HepG2 (cell line): Measurements from ENCODE around the gene FOXS1. TPM values are rescaled to one million over a fixed set of nuclear protein-coding genes. Genes with fewer than 3 reads are reported as not detected.

Experiments
- AGO1 ChIP-seq: fragments of 200-400 bp; formaldehyde crosslinking; IDR thresholded peaks from 2 replicates; pipeline ENCODE4 v1.6.1; 2017; ENCODE audit warnings: mild to moderate bottlenecking, low read depth, low read length, moderate library complexity; ENCODE audit not compliant: poor library complexity, severe bottlenecking
- AHR ChIP-seq: IDR thresholded peaks from 2 replicates; pipeline ENCODE4 v1.6.1; 2018; ENCODE audit warnings: missing genetic modification reagents, missing compliant biosample characterization
- CBX5 ChIP-seq: sonication (generic); formaldehyde crosslinking; IDR thresholded peaks from 2 replicates; pipeline ENCODE4 v1.4.0; 2020; ENCODE audit warnings: missing genetic modification reagents, borderline replicate concordance
- CREM ChIP-seq, 2 experiments: sonication (generic) in 1 of 2; formaldehyde crosslinking in 1 of 2; IDR thresholded peaks; 2 replicates each; pipeline versions ENCODE4 v1.4.0 to v1.6.1; 2016 to 2020; ENCODE audit warnings: antibody characterized with exemption in 1 of 2, mild to moderate bottlenecking in 1 of 2, missing genetic modification reagents in 1 of 2
- MATR3 ChIP-seq: sonication (generic); formaldehyde crosslinking; IDR thresholded peaks from 2 replicates; pipeline ENCODE4 v1.4.0; 2020; ENCODE audit warnings: missing genetic modification reagents
- PHF21A ChIP-seq: sonication (generic); formaldehyde crosslinking; IDR thresholded peaks from 2 replicates; pipeline ENCODE4 v1.5.0; 2020; ENCODE audit warnings: mild to moderate bottlenecking, missing genetic modification reagents
- PITX1 ChIP-seq: sonication (generic); formaldehyde crosslinking; IDR thresholded peaks from 2 replicates; pipeline ENCODE4 v1.5.1; 2020; ENCODE audit warnings: mild to moderate bottlenecking, missing genetic modification reagents
- RELA ChIP-seq: sonication (generic); formaldehyde crosslinking; IDR thresholded peaks from 2 replicates; pipeline ENCODE4 v1.4.0; 2020; ENCODE audit warnings: missing genetic modification reagents
- RFX1 ChIP-seq: fragments of 450-650 bp; IDR thresholded peaks from 2 replicates; pipeline ENCODE4 v1.6.1; 2017
- TGIF2 ChIP-seq: IDR thresholded peaks from 2 replicates; pipeline ENCODE4 v1.6.1; 2016; ENCODE audit warnings: control low read depth, missing compliant biosample characterization
- TOPORS ChIP-seq: sonication (generic); formaldehyde crosslinking; IDR thresholded peaks from 2 replicates; pipeline ENCODE4 v1.8.0; 2023; ENCODE audit warnings: mild to moderate bottlenecking, missing genetic modification reagents
- ZBTB1 ChIP-seq: sonication (generic); formaldehyde crosslinking; IDR thresholded peaks from 2 replicates; pipeline ENCODE4 v1.4.0; 2020; ENCODE audit warnings: missing genetic modification reagents, borderline replicate concordance
- ZNF10 ChIP-seq: sonication (generic); formaldehyde crosslinking; IDR thresholded peaks from 2 replicates; pipeline ENCODE4 v1.4.0; 2020; ENCODE audit warnings: mild to moderate bottlenecking, low read depth, missing genetic modification reagents, borderline replicate concordance
- ZNF136 ChIP-seq: sonication (generic); formaldehyde crosslinking; IDR thresholded peaks from 2 replicates; pipeline ENCODE4 v1.8.1; 2022; ENCODE audit warnings: low read depth, mild to moderate bottlenecking, moderate library complexity, missing genetic modification reagents
- ZNF3 ChIP-seq: IDR thresholded peaks from 2 replicates; pipeline ENCODE4 v1.7.0; 2017; ENCODE audit warnings: inconsistent platforms
- ZNF572 ChIP-seq: sonication (generic); formaldehyde crosslinking; IDR thresholded peaks from 2 replicates; pipeline ENCODE4 v1.5.1; 2020; ENCODE audit warnings: mild to moderate bottlenecking, missing genetic modification reagents
- ZNF577 ChIP-seq: sonication (generic); formaldehyde crosslinking; IDR thresholded peaks from 2 replicates; pipeline ENCODE4 v1.4.0; 2020; ENCODE audit warnings: mild to moderate bottlenecking, low read depth, missing genetic modification reagents, borderline replicate concordance
- ZNF75D ChIP-seq: sonication (generic); formaldehyde crosslinking; IDR thresholded peaks from 2 replicates; pipeline ENCODE4 v1.8.1; 2023; ENCODE audit warnings: missing genetic modification reagents, mild to moderate bottlenecking, borderline replicate concordance
- polyA plus RNA-seq, 8 experiments: library from polyadenylated mRNA; depleted of rRNA in 3 of 8; stranded (reverse) in 7 of 8; unstranded in 1 of 8; fragments of >200 nt; fragmentation: Illumina TruSeq in 4 of 8; extraction: Trizol in 4 of 8; gene quantifications; 2 replicates each; pipeline versions ENCODE4 v1.2.1 to v1.2.3, GENCODE V29; 2011 to 2016; ENCODE audit warnings: low read depth in 4 of 8, missing spikeins in 1 of 8, mixed read lengths in 1 of 8; ENCODE audit not compliant: insufficient read depth in 1 of 8
- total RNA-seq, 5 experiments: library from RNA; depleted of rRNA; stranded (reverse); fragments of >200 nt; fragmentation: Illumina TruSeq; extraction: Trizol; gene quantifications; 2 replicates each; pipeline ENCODE4 v1.2.3, GENCODE V29; 2016; ENCODE audit warnings: low read depth in 1 of 5
- TF ChIP-seq, protein P1 (sequence below): sonication (generic); IDR thresholded peaks from 2 replicates; pipeline ENCODE4 v1.6.1; 2016; ENCODE audit warnings: low read depth, borderline replicate concordance
- TF ChIP-seq, protein P2 (sequence below): sonication (generic); formaldehyde crosslinking; IDR thresholded peaks from 2 replicates; pipeline ENCODE4 v1.9.0; 2021; ENCODE audit warnings: missing genetic modification reagents, borderline replicate concordance
- TF ChIP-seq, protein P3 (sequence below): sonication (generic); formaldehyde crosslinking; IDR thresholded peaks from 2 replicates; pipeline ENCODE4 v1.9.0; 2021; ENCODE audit warnings: missing genetic modification reagents, borderline replicate concordance
- TF ChIP-seq, protein P4 (sequence below): sonication (generic); formaldehyde crosslinking; IDR thresholded peaks from 2 replicates; pipeline ENCODE4 v1.4.0; 2020; ENCODE audit warnings: mild to moderate bottlenecking, missing genetic modification reagents
- TF ChIP-seq, protein P5 (sequence below): sonication (generic); formaldehyde crosslinking; IDR thresholded peaks from 2 replicates; pipeline ENCODE4 v1.4.0; 2020; ENCODE audit warnings: missing genetic modification reagents, borderline replicate concordance
- TF ChIP-seq, protein P6 (sequence below): sonication (generic); formaldehyde crosslinking; IDR thresholded peaks from 2 replicates; pipeline ENCODE4 v1.8.0; 2022; ENCODE audit warnings: mild to moderate bottlenecking, missing genetic modification reagents, moderate library complexity

The FOXS1 gene
- total and polyA plus RNA-seq, 2 of the 13 experiments (the other 11 are each of a cell fraction or from before 2014, with no cell fraction given) = not detected

DNA sequence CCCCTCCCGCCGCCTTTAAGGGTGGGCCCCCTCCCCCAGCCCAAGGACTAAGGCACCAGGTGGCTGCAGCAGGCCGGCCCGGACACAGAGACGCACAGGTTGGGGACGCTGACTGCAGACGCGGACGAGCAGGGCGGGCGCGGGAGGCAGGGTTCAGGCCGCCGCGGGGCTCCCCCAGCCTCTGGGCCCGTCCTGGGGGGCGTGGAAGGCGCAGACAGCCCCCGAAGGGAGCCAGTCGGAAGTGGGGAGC lies 15.7 kb upstream of the FOXS1 start (continued):
- TF ChIP-seq, protein P1, sequence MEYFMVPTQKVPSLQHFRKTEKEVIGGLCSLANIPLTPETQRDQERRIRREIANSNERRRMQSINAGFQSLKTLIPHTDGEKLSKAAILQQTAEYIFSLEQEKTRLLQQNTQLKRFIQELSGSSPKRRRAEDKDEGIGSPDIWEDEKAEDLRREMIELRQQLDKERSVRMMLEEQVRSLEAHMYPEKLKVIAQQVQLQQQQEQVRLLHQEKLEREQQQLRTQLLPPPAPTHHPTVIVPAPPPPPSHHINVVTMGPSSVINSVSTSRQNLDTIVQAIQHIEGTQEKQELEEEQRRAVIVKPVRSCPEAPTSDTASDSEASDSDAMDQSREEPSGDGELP = no peak
- TF ChIP-seq, protein P2, sequence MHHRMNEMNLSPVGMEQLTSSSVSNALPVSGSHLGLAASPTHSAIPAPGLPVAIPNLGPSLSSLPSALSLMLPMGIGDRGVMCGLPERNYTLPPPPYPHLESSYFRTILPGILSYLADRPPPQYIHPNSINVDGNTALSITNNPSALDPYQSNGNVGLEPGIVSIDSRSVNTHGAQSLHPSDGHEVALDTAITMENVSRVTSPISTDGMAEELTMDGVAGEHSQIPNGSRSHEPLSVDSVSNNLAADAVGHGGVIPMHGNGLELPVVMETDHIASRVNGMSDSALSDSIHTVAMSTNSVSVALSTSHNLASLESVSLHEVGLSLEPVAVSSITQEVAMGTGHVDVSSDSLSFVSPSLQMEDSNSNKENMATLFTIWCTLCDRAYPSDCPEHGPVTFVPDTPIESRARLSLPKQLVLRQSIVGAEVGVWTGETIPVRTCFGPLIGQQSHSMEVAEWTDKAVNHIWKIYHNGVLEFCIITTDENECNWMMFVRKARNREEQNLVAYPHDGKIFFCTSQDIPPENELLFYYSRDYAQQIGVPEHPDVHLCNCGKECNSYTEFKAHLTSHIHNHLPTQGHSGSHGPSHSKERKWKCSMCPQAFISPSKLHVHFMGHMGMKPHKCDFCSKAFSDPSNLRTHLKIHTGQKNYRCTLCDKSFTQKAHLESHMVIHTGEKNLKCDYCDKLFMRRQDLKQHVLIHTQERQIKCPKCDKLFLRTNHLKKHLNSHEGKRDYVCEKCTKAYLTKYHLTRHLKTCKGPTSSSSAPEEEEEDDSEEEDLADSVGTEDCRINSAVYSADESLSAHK = no peak
- TF ChIP-seq RFX1 = no peak
- TF ChIP-seq MATR3 (CRISPR knock-in tag) = no peak
- no peak for TF ChIP-seq TGIF2 (CRISPR knock-in tag)
- TF ChIP-seq ZNF3 (CRISPR knock-in tag) = no peak
- no peak for TF ChIP-seq PITX1 (CRISPR knock-in tag)
- TF ChIP-seq ZNF10 (CRISPR knock-in tag) = no peak
- TF ChIP-seq ZNF572 = no peak
- TF ChIP-seq ZNF577 (CRISPR knock-in tag) = no peak
- TF ChIP-seq TOPORS (CRISPR knock-in tag) = no peak
- TF ChIP-seq, protein P3, sequence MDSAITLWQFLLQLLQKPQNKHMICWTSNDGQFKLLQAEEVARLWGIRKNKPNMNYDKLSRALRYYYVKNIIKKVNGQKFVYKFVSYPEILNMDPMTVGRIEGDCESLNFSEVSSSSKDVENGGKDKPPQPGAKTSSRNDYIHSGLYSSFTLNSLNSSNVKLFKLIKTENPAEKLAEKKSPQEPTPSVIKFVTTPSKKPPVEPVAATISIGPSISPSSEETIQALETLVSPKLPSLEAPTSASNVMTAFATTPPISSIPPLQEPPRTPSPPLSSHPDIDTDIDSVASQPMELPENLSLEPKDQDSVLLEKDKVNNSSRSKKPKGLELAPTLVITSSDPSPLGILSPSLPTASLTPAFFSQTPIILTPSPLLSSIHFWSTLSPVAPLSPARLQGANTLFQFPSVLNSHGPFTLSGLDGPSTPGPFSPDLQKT (CRISPR knock-in tag) = no peak
- no peak for TF ChIP-seq CREM (IDR thresholded peaks at IDR 0.05)
- TF ChIP-seq CREM (CRISPR knock-in tag; IDR thresholded peaks at IDR 0.05) = no peak
- no peak for TF ChIP-seq AHR (CRISPR knock-in tag)
- TF ChIP-seq, protein P4, sequence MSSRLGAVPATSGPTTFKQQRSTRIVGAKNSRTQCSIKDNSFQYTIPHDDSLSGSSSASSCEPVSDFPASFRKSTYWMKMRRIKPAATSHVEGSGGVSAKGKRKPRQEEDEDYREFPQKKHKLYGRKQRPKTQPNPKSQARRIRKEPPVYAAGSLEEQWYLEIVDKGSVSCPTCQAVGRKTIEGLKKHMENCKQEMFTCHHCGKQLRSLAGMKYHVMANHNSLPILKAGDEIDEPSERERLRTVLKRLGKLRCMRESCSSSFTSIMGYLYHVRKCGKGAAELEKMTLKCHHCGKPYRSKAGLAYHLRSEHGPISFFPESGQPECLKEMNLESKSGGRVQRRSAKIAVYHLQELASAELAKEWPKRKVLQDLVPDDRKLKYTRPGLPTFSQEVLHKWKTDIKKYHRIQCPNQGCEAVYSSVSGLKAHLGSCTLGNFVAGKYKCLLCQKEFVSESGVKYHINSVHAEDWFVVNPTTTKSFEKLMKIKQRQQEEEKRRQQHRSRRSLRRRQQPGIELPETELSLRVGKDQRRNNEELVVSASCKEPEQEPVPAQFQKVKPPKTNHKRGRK (CRISPR knock-in tag) = no peak
- TF ChIP-seq ZNF75D (CRISPR knock-in tag) = no peak
- TF ChIP-seq, protein P5, sequence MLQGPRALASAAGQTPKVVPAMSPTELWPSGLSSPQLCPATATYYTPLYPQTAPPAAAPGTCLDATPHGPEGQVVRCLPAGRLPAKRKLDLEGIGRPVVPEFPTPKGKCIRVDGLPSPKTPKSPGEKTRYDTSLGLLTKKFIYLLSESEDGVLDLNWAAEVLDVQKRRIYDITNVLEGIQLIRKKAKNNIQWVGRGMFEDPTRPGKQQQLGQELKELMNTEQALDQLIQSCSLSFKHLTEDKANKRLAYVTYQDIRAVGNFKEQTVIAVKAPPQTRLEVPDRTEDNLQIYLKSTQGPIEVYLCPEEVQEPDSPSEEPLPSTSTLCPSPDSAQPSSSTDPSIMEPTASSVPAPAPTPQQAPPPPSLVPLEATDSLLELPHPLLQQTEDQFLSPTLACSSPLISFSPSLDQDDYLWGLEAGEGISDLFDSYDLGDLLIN (CRISPR knock-in tag) = no peak
- TF ChIP-seq CBX5 (CRISPR knock-in tag) = no peak
- peak; percentile 43 for TF ChIP-seq AGO1
- TF ChIP-seq, protein P6, sequence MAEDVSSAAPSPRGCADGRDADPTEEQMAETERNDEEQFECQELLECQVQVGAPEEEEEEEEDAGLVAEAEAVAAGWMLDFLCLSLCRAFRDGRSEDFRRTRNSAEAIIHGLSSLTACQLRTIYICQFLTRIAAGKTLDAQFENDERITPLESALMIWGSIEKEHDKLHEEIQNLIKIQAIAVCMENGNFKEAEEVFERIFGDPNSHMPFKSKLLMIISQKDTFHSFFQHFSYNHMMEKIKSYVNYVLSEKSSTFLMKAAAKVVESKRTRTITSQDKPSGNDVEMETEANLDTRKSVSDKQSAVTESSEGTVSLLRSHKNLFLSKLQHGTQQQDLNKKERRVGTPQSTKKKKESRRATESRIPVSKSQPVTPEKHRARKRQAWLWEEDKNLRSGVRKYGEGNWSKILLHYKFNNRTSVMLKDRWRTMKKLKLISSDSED (CRISPR knock-in tag) = no peak
- no peak for TF ChIP-seq RELA (CRISPR knock-in tag)
- no peak for TF ChIP-seq ZNF136 (CRISPR knock-in tag)
- no peak for TF ChIP-seq PHF21A (CRISPR knock-in tag)
- no peak for TF ChIP-seq ZBTB1
